GM12873 (cell line): ENCODE data around the gene FABP3.

Experiments used
- CTCF ChIP-seq: IDR thresholded peaks from 2 replicates; pipeline ENCODE4 v1.5.1; 2012; ENCODE audit warnings: low read depth, mild to moderate bottlenecking, moderate library complexity, low read length, control low read depth; ENCODE audit not compliant: insufficient read depth; ENCODE audit errors: missing control alignments

The FABP3 gene

DNA sequence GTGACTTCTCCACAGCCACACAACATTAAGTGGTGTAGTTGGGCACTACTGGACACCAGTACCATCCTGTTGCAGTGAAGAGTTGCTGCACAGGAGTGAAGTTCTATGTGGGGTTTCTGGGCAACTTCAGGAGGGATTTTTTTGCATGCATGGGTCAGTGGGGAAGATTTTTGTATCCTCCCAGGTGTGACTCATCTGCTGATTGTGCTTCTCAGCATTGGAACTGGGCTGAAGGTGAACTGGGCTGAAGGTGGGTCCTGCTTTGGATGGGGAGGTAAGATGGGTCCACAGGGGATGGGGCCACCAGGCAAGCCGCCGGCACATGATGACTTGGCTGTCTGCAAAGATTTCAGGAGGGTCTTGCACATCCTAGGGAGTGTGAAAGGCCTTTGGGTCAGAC is 42.8 kb upstream of the FABP3 start:
- TF ChIP-seq CTCF, result no peak

GRCh38 chr1:31414980-31415370 is 42.1 kb upstream of the FABP3 start:
- TF ChIP-seq CTCF, result no peak

GRCh38 chr1:31413405-31414001 is 40.6 kb upstream of the FABP3 start:
- no peak for TF ChIP-seq CTCF

GRCh38 chr1:31412732-31413404 is 40.0 kb upstream of the FABP3 start, which contains the start of gene SERINC2:
TSS of gene SERINC2 (plus strand) at chr1:31413213. CDS start at chr1:31413266, 53 bp downstream.
- no peak for TF ChIP-seq CTCF

DNA sequence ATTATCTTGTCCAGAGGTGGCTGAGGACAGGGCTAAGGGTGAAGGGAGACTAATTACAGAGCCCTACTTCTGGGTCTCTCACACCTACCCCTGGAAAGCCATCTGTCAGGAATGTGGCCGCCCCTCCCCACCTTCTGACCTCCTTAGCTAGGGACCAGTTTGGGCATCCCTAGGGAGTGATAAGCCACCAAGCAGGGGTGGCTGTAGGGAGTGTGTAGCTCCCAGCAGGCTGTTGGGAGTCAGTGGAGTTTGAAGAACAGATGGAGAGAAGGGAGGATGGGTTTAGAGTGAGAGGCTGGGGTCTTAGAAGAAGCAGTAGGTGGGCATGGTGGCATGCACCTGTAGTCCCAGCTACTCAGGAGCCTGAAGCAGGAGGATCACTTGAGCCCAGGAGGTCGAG is 39.3 kb upstream of the FABP3 start:
- TF ChIP-seq CTCF, result no peak

DNA sequence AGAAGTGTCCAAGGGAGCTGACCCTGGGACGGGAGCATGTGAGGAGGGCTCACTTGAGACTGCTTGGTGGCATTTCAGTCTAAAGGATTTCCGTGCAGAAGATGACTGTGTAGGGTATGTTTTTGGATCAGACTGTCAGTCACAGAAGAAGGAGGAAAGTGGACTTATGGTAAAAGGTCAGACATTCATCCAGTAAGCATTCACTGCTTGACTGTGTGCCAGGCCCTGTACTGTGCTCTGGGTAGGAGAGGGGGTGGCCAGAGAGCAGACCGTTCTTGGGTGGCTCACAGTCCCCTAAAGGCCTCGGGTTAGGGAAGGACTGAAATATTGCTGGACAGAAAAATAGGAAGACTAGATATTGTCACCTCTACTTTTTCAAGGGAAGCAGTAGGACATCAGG is 38.0 kb upstream of the FABP3 start:
- no peak for TF ChIP-seq CTCF

DNA sequence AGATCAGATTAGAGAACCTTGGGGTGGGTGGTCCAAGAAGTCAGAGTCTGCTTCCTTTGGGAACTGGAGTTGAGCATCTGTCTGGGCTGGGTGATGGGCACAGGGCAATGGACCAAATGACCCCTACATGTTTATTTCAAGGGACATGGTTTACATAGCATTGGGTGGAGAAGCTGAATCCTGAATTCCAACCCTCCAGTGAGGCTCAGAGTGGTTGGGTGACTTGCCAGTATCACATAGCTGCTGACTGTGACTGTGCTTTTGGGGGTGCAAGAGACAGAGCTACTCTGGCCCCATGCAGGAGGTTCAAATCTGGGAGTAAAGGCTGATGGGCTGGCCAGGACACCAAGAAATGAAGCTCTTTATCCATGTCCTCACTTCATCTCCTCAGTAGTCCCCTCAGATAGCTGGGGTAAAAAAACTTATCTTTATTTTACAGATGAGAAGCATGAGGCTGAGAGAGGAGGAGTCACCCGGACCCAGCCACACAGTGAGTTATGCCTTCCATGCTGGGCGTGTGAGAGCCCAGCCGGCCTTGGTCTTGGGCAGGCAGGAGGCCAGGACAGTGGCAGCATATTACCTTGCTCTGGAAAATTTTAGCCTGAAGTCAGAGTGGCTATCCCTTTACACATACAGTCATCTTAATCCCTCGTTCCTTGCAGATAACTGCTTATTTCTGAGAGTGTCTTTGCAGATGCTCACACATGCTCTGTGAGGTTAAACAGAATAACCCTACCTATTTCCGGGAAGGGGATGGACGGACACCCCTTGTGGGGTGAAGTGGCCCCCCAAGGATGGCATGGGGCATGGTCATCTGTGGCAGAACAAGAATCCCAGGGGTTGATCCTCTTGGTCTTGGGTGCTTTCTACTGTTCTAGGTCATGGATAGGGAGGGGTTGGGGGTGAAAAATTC is 37.3 kb upstream of the FABP3 start:
- TF ChIP-seq CTCF, result no peak
